Measurements from ENCODE around the gene SLC7A5. TPM values are rescaled to one million over a fixed set of nuclear protein-coding genes. Genes with fewer than 3 reads are reported as not detected.
"Not testable (repeated sequence)": the region's sequence is repeated elsewhere in the genome, so short reads cannot be mapped to it uniquely, and the experiment has no call there.

Gene SLC7A5
- polyA plus RNA-seq, 4 donors = 4.0 to 15.9 (median 4.5) TPM

DNA sequence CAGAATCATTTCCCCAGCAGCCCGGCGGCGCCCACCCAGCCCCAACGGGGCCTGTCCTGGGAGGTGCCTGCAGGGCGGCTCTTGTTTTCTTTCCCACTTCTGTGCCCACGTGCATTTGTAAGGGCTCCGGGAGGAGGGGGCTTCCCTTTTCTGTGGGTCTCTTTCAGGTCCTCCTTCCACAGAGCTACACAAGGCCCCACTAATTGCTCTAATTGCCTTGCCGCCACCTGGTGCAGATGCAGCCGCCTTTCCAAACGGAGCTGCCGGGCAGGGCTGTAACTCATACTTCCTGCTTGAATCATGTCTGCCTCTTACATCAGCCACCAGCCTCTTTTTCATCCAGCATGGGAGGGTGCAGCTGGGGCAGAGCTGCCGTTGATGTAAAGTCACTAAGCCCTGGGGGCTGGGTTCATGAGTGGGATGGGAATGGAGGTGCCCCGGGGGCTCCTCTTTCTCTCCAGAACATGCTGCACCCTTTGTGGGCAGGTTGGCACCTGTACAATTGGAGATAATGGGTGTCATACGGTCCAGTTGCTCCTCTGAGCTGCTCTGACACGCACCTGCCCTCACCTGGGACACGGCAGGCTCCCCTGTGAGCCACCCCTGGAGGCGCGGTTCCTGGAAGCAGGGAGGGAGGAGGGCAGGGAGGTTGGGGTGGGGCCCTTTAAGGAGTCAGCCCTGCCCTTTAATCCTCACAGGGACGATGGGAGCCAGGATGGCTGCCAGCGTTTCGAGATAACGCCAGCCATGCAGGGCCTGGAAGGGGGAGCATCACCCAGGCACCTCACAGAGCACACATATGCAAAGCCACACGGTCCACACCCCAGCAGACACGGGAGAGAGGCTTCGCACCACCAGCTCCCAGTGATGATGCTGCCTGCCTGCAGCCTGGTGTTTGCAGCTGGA lies 62.4 kb downstream of the SLC7A5 start:
- DNase-seq (ENCODE audit: low read depth in 4 of 4, low spot score in 3 of 4) = no peak

DNA sequence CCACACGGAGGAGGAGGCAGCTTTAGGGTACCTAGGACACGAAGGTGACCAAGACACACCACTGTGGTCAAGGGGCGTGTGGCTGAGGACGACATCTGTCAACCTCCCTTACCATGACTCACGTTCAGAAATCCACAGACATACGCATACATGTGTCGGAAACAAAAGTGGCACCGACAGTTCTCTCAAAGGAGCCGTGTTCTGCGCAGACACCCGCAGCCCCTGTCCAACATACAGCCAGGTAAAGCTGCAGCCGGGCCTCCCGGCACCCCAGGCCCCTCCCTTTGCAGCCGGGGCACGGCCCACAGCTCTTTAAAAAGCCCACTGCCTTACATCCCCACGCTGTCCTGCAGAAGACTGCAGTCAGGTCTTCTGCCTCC lies 63.1 kb downstream of the SLC7A5 start:
- no peak for DNase-seq (ENCODE audit: low read depth in 4 of 4, low spot score in 3 of 4)

DNA sequence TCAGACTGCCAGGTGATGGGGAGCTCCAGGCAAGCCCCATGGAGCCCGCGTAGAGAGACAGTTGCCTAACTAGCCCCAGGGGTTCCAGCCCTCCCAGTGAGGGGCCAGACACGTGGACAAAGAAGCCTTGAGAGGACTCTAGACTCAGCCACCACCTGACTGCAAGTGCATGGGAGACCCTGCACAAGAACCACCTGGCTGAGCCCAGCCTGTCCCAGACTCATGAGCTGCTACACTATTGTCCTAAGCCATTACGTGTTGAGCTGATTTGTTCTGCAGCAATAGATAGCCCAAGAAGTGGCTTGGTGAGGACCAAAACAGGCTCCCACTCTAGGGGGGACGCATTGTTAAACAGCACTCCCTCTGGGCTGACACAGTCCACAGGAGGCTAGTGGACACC lies 65.9 kb downstream of the SLC7A5 start:
- DNase-seq (ENCODE audit: low read depth in 4 of 4, low spot score in 3 of 4) = no peak

DNA sequence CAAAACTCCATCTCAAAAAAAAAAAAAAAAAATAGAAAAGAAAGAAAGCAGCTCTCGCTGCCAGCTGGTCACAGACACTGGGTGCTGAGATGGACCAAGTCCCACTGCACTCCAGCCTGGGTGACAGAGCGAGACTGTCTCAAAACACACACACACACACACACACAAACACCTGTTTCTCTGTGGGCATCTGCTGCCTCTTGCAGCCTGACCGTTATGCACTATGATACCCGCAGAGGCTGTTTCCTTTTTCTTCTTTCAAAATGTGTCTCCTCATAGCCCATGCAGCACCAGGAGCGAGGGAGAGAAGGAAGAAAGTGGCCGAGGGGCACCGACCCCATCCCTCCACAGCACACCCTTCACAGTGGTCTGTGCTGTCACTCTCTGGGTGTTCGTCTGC lies 66.6 kb downstream of the SLC7A5 start:
- DNase-seq (ENCODE audit: low read depth in 4 of 4, low spot score in 3 of 4) = no peak

DNA sequence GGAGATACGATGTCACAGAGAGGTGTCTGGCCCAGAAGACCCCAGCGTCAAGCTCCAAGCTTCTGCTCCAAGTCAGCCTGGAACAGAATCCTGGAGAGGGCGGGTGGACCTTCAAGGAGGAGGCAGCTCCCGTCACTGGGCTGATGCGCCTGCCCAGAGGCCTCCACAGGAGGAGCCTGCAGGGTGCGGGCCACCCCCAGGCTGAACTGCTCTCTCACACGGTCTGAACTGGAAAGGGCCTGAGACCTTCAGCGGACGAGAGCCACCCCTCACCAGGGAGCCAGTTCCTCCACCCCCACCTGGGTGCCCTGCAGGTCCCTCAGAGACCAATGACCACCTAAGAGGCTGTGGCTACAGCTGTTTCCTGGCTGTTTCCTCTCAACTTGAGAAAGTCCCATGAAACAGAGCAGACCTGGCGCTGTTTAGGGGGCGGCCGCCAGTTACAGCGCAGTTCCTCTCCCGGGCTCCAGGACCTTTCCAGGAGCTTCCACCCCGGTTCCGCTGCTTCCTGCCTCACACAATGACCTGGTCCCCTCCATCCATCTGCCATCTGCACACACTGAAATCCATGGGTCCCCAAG lies 67.5 kb downstream of the SLC7A5 start:
- no peak for DNase-seq (ENCODE audit: low read depth in 4 of 4, low spot score in 3 of 4)

DNA sequence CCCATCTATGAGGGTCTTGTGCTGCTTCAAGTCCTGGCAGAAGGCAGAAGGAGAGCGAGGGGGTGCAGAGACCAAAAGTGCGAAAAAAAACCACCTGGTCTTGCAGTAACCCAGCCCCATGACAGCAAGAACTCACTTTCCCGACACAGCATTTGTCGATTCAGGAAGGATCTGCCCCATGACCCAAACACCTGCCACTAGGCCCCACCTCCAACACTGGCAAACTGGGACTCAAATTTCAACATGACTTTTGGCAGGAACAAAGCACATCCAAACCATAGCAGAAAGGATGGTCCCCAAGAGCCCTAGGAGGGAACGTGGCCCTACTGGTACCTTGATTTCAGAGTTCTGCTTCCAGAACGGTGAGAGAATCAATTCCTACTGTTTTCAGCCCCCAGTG lies 68.8 kb downstream of the SLC7A5 start:
- DNase-seq (ENCODE audit: low read depth in 4 of 4, low spot score in 3 of 4) = no peak

DNA sequence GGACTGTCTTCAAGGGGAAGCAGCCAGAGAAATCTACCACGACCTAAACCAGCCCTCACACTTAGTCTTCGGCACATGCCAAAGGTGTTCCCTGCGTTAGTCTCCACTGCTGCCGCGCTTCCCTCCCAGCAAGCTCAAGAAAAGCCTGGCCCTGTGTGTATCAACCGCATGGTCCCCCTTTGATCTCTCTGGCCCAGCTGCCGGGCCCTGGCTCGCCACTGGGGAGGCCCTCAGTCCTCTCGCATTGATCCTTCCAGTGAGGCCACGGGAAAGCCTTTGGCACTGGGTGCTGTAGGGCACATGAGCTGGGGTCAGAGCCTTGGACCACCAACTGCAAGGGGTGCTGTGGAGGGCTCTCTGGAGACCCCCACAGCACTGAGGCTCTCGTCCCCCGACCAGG lies 74.0 kb downstream of the SLC7A5 start:
- no peak for DNase-seq (ENCODE audit: low read depth in 4 of 4, low spot score in 3 of 4)

DNA sequence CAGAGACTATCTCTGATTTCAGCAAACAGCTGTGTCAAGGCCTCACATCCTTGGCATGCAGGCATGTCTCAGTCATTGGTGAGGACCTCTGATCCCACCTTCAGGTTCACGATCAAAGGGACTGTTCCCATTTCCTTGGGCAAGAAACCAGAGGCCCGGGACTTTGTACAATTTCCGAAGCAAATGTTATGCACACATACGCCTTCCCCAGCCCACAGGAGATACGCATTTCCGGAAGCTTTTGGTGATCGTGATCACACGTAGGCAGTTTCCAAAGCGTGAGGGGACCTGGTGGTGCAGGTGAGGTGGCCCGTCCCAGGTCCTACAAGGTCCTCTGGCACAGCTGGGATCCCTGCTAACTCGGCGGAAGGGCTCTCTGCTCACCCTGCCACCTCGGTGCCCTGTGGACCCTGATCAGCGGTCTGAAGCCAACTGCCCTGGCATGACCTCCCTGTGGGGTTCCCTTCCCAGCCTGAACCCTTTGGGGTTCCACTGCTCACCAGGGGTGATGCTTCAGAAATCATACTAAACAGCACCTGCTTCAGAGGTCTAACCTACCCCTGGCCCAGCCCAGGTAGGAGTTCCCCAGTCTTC lies 74.7 kb downstream of the SLC7A5 start:
- no peak for DNase-seq (ENCODE audit: low read depth in 4 of 4, low spot score in 3 of 4)

DNA sequence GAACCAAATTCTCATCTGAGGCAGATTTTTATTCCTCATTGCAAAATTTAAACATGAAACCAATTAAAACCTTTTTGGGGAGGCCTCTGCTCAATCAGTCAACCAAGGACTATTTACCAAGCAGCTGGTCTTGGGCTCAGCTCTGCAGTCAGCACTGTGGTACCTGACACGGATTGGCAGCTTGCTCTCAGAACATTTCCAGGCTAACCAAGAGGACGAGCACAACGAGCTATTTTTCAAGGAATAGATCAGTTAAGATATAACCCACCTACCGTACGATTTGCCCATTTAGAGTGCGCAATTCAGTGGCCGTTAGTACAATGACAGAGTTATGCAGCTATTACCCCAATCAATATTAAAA lies 77.1 kb downstream of the SLC7A5 start:
- no peak for DNase-seq (ENCODE audit: low read depth in 4 of 4, low spot score in 3 of 4)

DNA sequence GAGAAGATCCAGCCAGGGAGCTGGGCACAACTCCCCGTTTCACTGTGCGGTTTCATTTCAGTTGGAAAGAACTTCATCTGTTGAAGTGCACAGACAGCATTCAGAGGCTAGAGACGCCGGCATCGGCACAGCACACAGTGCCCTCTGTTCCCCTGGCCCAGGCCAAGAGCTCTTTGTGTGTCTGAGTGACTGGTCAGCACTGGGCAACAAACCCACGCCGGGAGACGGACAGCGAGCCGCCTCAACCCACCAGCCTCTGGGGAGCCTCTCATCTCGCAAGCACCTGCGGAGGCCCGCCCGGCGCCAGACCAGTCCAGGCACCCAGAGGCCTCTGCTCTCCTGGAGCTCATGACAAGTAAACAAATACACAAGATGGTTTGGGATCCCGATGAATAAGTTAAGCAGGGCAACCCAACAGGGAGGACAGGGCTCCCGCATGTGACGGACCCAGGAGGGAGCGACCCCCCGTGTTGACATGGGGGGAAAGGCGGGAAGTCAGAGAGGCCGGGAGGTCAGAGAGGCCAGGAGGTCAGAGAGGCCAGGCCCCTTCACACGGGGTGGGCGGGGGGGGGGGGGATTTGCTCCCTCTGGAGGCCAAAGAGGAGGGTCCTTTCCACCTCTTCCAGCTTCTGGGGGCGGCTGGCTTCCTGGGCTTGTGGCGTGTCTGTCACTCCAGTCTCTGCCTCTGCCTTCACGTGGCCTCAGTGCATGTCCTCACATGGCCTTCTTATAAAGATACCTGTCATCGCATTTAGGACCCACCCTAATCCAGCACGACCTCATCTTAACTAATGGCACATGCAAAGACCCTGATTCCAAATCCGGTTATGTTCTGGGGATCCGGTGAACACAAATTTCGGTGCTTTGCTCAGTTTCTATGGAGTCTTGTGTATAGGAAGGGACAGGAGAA lies 77.8 kb downstream of the SLC7A5 start:
- DNase-seq (ENCODE audit: low read depth in 4 of 4, low spot score in 3 of 4) = no peak

DNA sequence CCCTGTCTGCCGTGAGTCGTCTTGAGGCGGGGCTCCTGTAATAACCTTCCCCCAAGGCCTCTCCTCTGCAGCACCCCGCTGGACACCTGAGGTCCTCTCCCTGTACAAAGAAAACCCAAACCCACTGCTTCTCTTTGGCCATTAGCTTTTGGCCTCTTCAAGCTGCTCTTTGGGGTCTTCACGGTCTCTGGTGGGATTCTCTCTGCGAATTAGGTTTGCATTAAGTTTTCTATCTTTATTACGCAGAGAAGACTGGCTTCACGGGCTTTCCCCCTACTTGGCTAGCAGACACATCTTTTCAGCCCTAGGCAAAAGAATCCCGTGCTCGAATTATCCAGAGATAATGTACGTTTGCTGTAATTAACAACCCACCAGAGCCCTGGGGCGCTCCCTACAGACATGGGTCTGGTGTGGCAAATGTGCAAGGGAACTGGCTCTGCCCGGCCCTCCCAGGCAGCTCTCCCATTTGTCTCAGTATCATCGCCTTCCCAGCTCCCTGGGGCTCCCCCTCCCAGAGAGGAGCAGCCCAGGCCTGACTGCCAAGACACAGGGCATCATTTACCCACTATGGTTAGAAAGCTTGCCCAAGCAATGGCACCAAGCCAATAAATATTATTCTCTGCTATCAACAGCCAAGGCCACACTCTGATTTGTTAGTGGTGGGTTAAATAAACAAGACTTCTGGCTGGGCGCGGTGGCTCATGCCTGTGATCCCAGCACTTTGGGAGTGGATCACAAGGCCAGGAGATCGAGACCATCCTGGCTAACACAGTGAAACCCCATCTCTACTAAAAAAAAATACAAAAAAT lies 78.8 kb downstream of the SLC7A5 start:
- no peak for DNase-seq (ENCODE audit: low read depth in 4 of 4, low spot score in 3 of 4)

DNA sequence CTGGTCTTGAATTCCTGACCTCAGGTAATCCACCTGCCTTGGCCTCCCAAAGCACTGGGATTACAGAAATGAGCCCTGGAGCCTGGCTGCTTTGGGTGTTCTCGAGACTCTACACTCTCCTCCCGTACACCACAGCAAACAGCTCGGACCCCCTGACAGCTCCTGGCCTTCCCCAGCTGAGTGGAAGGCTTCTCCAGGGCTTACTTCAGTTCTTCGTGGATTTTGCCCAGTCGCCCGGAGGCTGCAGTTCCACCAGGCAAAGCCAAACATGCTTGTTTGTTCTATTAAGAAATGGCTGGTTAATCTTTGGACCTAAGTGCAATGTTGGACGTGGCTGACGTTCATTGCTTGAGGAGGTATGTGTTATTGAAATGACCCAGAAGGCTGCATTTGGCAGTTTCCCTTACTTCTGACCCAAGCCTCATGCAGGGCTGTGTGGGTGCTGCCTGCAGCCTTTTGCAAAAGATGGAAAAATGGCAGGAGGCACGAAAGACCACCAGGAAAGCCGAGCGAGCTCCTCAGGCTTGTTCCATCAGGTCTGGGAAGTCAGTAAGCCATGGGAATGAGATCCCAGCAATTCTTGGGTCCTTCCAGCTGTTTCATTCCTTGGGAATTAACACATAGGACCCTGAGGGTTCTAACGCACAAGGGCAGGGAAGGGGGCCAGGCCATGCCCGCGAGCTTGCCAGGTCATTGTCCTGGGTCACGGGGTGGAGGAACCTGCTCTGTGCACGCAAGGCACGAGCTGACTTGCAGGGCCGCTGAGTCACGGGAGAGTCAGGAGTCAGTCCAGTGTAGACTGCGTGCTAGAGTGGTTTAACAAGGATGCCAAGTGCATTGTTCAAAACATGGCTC lies 79.6 kb downstream of the SLC7A5 start:
- DNase-seq (ENCODE audit: low read depth in 4 of 4, low spot score in 3 of 4) = no peak

DNA sequence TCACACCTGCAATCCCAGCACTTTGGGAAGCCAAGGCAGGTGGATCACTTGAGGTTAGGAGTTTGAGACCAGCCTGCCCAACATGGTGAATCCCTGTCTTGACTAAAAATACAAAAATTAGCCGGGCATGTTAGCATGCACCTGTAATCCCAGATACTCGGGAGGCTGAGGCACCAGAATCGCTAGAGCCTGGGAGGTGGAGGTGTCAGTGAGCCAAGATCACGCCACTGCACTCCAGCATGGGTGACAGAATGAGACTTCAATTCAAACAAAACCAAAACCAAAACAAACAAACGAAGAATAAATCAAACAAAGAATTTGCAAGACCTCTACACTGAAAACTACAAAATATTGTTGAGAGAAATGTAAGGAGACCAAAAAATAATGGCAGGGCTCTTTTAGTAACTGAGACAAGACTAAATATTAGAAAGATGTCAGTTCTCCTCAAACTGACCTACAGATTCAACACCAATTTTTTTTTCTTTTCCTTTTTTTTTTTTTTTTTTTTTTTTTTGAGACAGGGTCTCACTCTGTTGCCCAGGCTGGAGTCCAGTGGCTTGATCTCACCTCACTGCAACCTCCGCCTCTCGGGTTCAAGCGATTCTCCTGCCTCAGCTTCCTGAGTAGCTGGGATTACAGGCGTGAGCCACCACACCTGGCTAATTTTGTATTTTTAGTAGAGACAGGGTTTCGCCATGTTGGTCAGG lies 80.4 kb downstream of the SLC7A5 start:
- DNase-seq (ENCODE audit: low read depth in 4 of 4, low spot score in 3 of 4) = not testable (repeated sequence)

DNA sequence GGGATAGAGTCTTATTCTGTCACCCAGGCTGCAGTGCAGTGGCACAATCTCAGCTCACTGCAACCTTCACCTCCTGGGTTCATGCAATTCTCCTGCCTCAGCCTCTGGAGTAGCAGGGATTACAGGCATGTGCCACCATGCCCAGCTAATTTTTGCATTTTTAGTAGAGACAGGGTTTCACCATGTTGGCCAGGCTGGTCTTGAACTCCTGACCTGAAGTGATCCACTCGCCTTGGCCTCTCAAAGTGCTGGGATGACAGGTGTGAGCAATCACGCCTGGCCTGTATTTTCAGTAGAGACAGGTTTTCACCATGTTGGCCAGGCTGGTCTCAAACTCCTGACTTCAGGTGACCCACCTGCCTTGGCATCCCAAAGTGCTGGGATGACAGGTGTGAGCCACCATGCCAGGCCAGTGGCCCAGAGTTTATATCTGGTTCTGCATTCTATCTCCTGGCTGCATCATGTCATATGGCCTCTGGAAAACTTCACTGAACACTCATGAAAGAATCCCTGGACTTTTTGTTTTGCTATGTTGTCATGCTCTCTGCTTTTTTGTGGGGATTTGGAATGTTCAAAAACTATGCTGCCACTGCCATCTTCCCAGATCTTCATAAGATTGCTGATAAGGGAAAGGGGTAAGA lies 81.7 kb downstream of the SLC7A5 start:
- not testable (repeated sequence) for DNase-seq (ENCODE audit: low read depth in 4 of 4, low spot score in 3 of 4)

DNA sequence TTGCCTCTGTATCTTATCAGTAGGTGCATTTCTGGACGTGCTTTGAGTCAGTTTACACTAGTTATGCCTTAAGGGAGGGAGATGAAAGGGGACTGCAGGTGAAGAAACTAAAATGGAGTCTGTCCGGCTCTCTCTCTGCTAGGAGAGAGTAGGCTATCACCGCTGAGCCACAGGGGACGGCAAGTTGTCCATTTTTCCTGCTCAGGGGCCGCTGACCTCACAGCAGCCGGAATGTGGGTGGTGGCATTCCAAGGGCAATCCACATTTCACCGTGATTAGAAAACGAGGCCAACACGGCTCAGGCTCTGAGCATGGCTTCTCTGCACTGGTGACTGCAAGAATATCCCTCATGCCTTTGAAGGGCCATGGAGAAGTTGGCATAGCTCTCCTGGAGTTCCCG lies 84.5 kb downstream of the SLC7A5 start:
- DNase-seq (ENCODE audit: low read depth in 4 of 4, low spot score in 3 of 4) = no peak

DNA sequence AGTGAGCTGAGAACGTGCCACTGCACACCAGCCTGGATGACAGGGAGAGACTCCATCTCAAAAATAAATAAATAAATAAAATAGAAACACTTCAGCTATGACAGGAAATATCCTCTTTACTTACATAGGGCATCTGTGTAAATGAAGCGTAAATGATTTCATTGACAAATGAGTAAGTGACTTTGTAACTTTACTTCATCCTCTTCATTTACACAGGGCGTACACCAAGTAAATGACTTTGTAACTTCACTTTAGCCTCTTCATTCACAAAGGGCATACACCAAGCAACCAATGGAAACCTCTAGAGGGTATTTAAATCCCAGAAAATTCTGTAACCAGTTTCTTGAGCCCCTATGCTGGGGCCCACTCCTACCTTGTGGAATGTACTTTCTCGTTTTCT lies 87.3 kb downstream of the SLC7A5 start:
- DNase-seq (ENCODE audit: low read depth in 4 of 4, low spot score in 3 of 4) = no peak

DNA sequence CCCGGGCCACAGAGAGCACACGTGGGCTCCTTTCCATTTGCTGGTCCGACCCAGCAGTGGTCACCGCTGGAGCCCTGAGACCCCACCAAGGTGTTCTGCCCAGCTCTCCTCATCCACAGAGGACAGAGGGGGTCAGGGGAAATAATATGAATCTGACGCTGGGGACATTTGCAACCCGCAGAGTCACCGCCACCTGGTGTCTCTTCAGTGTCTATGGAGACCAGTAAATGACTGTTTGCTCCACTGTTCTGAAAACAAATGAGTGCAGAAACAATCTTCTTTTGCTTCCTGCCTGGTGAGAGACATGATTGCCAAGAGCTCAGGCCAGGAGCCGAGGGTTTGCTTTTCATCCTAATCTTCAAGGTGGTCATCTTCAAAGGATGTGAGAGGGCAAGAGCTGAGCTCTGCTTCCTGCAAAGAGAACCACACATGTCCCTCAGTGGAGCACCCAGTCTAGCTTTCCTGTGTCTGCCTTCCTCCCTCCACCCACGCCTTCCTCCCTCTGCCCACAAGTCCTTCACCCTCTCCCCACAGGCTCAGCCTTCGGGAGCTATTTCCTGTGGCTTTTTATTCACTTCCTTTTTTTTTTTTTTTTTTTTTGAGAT lies 88.8 kb downstream of the SLC7A5 start:
- DNase-seq (ENCODE audit: low read depth in 4 of 4, low spot score in 3 of 4) = no peak
